Stomach (tissue), 4 donors: Measurements from ENCODE around the gene THOP1.

ENCODE experiments used
- CTCF ChIP-seq, 7 experiments: fragments of 450-650 bp in 4 of 7; fragments of 200-600 bp in 3 of 7; sonication (generic) in 3 of 7; IDR thresholded peaks; one replicate each; pipeline ENCODE4 v1.5.1; 2016 to 2019; ENCODE audit warnings: antibody characterized with exemption in 7 of 7, control low read depth in 2 of 7, mild to moderate bottlenecking in 1 of 7
- EP300 ChIP-seq: sonication (generic); formaldehyde crosslinking; IDR thresholded peaks from one replicate; pipeline ENCODE4 v1.6.1; 2017; ENCODE audit warnings: antibody characterized with exemption
- POLR2A ChIP-seq, 4 donors: fragments of 450-650 bp; IDR thresholded peaks; one replicate each; pipeline ENCODE4 v1.6.1; 2016; ENCODE audit warnings: antibody characterized with exemption in 4 of 4, control low read depth in 2 of 4, mild to moderate bottlenecking in 1 of 4, moderate library complexity in 1 of 4
- POLR2AphosphoS5 ChIP-seq, 3 donors: sonication (generic); formaldehyde crosslinking; IDR thresholded peaks; one replicate each; pipeline ENCODE4 v1.6.1; 2016; ENCODE audit warnings: antibody characterized with exemption in 3 of 3

GRCh38 chr19:2852598-2852997 lies 67.3 kb downstream of the THOP1 start:
- TF ChIP-seq POLR2A (IDR thresholded peaks at IDR 0.05) (no peak), POLR2AphosphoS5 (IDR thresholded peaks at IDR 0.05) (no peak), CTCF (IDR thresholded peaks at IDR 0.05) (no peak), EP300 (no peak)
